ENCODE measurements around the gene MPP4.
"Not testable (repeated sequence)": the region's sequence is repeated elsewhere in the genome, so short reads cannot be mapped to it uniquely, and the experiment has no call there.

The MPP4 gene

DNA sequence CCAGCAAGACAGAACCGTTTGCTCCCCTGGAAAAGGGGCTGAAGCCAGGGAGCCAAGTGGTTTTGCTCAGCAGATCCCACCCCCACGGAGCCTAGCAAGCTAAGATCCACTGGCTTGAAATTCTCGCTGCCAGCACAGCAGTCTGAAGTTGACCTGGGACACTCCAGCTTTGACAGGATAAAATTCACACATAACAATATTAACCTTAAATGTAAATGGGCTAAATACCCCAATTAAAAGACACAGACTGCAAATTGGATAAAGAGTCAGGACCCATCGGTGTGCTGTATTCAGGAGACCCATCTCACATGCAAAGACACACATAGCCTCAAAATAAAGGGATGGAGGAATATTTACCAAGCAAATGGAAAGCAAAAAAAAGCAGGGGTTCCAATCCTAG, 27.2 kb downstream of the MPP4 start:
- not testable (repeated sequence) for DNase-seq

DNA sequence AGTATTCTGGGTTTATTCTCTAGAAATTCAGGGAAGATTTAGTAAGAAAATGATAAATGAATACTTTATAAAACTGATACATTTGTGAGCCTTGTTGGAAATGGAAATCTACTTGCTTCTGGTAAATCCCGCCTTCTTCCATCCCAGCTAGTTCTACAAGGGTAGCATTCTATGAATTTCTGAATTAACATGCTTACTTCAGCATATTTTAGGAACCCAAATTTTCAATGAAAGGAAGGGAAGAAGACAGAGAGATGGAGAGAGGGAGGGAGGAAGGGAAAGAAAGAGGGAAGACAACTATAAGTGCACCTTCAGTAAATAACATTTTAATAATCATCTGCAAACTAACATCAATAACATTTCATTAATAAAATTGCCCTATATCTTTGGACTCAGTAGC, 28.6 kb downstream of the MPP4 start:
- no peak for DNase-seq

DNA sequence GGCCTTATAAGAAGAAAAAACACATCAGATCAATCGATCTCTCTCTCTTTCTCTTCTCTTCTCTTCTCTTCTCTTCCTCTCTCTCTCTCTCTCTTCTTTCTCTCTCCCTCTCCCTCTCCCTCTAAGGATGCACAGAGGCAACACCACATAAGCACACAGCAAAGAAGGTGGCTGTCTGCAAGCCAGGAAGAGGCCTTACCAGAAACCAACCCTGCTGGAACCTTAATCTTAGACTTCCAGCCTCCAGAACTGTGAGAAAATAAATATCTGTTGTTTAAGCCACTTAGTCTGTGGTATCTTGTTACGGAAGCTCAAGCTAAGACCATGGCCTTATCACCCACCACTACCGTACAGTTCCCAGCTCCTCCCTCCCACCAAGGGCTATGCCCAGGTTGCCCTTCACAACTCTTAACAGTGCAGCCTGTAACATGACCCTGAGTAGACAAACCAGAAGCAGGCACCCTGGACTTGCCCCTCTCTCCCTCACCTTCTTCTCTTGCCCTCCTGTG, 30.0 kb downstream of the MPP4 start:
- no peak for DNase-seq

DNA sequence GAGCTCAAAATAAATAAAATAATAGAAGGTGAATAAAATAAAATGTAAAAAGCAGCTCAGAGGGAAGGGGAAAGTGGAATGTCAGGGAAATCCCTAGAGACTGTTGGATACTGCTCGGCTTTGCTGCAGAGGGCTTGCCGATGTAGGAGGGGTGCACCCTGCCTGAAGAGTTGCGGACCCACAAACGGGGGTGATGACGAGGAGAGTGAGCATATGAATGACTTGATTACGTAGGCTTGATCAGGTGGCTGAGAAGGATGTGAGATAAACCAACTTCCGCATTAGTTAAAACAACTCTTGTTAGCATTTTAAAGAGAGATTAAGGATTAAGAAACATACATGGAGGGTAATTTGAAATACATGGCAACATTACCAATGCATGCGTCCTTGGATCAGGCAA, 34.1 kb downstream of the MPP4 start:
- DNase-seq = no peak

DNA sequence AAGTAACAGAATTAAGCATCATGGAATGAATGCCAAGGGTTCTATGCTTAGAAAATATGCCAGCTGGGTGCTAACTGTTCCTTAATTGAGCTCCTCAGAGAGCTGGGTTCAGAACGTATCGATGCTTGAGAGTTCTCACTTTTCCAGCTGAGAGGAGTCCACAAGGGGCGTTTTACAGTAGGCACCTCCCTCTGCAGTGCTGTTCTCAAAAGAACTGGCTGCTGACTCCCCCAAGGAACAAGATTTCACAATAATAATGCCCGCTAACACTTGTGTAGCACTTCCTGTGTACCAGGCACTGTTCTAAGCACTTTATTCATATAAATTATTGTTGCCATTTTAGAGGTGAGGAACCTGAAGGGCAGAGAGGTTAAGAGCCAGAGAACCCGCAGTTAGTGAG, 37.1 kb downstream of the MPP4 start:
- no peak for DNase-seq

DNA sequence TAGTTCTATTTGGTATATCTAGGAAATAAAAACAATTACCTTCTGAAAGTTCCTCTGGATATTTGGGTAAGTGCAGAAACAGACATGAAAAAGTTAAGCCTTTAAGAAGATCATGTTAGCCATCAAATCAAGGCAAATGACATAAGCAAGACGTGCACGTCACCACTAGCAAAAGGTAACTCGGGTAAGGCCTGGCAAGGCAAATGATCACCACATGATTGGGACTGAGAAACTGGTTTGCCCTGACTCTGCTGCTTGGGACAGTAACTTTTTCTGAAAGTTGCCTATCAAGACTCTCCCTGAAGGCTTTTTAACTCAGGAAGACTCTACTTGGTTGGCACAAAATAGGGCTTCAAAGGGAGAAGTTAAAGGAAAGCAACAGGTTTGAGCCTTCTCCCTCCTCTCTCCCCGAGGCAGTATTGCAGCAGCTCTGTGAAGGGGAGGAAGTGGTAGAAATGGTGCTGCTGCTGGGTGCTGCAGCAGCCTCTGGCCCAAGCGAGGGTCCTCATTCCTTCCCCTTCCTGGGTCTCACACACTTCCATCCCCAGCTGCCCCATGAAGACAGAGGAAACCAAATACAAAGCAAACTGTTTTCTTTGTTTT, 38.0 kb downstream of the MPP4 start:
- DNase-seq = no peak

DNA sequence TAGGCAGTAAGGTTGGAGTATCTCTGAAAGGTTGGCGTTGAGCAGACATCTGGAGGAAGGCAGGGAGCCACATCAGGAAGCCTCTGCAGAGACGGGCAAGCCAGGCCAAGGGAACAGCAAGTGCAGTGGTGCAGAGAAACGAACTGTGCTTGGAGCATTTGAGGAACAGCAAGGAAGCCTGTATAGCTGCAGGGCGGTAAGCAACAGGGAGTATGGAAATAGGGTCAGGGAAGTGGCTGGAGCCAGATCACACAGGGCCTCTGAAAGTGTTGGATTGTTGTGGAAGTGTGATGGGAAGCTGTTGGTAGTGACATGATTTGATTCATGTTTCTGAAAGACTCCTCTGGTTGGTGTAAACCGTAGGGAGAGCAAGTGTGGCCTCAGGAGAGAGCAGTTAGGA, 41.7 kb downstream of the MPP4 start:
- DNase-seq = no peak

DNA sequence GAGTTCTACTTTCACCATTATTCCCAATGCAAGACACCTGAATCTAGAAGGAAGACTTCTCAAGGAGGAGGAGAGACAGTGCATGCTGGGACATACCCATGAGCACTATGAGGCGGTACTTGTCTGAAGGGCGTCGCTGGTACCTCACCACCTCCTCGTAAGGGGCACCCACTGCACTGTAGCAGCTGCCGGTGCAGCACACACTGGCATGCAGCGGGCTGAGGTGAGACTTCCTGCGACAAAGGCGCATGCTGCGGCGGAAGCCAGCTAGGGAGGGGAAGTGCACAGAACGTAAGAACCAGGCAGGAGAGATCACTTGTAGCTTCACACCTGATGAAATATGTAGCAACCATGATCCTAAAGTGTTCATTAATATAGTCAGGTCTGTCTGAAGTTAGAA, 42.3 kb downstream of the MPP4 start:
- peak; percentile 42 for DNase-seq

DNA sequence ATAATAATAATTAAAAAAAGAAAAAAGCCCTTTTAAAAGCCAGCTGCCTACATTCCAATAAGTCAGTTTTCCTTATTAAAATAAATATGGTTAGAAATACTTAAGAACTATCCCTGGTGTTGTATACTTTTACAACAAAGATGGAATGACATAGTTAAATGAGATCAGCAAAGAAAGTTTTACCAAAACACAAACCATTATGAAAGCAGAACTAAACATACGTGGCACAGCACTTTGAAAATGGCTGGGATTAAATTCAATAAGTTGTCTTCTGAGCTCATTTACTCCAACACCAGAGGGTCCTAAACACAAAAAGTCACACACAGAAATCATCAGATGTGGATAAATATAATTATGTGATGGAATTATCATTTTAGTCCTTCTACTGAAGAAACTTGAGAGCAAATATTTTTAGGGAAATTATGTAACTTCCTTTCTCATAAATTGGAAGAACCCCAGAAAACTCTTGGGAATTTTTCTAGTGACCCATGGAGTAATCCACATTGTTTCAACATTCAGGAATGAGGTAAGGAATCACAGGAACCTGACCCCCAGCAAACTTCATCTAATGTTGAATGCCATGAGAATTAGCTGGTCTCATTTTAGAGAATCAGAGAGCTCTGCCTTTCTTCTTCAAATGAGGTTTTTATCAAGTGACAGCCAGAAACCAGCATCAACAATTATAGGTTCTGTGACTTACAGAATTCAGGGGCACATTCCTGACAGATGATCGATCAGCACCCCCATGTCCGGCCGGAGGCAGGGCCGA, 43.6 kb downstream of the MPP4 start:
- DNase-seq = no peak

DNA sequence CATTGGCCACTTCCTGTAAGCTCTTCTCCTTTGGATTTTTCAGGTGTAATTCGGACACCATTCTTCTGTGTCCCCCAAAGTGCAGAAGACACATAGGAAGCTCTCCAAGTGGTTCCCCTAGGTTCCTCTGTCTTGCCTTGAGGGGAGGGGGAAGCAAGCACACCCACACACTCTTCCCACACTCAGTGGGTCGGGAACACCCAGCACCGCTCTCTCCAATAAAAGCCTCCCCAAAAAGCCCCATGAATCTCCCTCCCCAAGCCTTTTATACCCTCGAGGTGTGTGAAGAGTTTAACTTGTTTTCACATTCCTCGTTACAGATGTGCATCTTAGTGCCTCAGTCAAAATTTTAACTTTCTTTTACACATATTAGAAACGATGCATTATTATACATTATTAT, 45.2 kb downstream of the MPP4 start:
- no peak for DNase-seq

DNA sequence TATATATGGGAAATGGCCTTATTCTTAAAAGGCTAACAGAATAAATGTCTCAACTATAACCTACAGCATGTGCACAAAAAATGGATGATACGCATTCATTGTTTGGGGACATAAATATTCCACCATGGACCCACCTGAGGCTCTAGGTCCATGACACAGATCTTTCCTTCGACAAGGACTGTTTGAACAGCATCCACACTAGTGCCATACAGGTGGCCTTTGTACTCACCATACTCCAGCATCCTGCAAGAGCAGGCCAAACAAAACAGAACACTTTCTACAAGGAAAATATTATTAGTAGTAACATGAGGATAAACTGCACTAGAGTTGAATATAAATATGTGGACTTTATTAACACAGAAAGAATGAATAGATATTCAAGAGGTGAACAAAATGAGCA, 49.0 kb downstream of the MPP4 start:
- no peak for DNase-seq

DNA sequence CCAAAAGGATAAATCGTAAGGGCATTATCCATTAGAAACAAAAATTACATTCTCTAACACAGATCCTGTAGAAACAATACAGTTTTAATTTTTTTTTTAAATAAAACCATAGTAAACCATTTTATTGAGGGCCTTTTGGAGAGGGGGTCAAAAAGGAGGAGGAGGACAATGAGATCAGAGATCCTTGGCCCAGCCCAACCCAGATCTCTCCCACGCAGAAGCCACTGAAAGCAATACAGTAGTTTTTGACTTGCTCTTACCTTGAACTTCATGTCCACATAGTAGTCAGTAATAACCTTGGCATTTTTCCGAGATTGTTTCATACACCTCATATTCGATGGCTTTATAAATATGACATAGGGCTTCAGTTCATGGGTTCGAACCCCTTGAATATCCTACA, 51.0 kb downstream of the MPP4 start:
- DNase-seq = no peak

DNA sequence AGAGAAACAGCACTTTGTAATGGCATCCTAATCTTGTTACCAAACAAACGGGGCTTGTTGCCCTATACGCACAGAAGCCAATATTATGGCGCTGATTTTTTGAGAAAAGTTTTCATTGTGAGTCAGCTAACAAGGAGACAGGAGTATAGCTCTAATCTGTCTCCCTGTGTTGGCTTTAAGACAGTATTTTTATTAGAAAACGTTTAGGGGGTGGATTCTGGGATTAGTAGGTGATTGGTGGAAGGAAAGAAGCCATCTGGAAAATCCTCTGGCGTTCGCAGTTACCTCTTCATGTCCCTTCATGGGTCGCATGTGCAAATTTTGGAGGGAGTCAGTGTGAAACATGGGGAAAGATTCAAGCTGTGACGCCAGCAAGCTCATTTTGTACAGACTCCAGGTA, 54.4 kb downstream of the MPP4 start:
- DNase-seq = no peak

DNA sequence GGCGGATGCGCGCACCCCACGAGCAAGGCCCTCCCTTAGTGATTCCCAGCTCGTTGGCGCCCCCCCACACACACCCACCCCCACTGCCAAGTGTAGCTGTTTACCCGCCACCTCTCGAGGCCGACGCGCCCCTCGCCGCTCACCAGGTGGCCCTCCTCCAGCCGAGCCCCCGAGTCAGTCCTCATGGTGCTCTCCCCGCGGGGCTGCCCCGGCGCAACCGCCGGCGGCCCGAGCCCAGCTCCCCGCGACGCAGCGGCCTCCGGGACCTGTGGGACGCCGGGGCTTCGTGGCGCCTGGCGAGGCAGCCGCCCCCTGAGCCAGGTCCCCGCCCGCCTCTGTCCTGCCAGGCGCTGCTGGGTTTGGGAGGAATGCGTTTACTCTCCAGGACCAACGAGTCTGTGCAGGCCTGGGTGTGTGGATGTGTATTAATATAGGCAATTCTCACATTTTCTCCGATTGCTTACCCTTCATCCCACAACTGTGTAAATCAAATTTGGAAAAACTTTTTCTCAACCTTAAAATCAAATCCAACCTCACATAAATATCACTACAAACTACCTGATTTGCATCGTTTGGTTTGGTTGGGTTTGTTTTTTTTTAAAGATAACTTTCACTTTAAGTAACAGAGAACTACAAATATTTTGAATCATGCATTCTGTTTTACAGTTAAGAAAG, 55.1 kb downstream of the MPP4 start, which contains the start of gene TMEM237:
Gene TMEM237, minus strand, starts transcription at position 288 of the 675 bp plus-strand sequence. Its CDS starts 103 bp downstream, at position 185.
- DNase-seq = peak; percentile 48

DNA sequence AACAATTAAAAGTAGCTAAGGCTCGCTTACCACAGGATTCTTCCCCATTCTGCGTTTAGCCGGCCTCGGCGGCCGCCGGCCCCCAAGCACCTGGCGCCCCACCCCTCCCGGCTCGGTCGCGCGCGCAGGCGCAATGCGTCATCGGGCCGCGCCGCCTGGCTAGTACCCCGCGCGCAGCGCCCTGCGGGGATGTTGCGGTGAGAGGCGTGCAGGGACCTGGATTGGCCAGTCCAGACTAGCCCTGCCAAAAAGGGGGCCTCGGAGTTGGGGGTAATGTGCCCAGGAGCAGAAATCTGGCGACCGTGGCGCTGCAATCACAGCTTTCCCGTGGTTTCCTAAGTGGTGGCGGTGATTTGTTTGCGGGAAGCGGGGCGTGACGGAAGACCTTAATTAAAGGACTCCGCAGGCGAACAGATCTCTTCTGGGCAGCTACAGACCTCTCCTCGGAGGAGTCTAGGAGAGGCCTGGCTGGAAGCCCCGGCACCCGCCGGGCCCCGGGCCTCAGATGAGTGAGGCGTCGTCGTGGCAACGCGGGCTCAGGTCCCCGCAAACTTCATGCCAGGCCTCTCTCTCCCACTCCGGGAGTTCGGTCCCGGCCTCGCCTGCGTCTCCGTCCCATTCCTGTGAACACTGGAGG, 55.7 kb downstream of the MPP4 start:
- peak; percentile 76 for DNase-seq

DNA sequence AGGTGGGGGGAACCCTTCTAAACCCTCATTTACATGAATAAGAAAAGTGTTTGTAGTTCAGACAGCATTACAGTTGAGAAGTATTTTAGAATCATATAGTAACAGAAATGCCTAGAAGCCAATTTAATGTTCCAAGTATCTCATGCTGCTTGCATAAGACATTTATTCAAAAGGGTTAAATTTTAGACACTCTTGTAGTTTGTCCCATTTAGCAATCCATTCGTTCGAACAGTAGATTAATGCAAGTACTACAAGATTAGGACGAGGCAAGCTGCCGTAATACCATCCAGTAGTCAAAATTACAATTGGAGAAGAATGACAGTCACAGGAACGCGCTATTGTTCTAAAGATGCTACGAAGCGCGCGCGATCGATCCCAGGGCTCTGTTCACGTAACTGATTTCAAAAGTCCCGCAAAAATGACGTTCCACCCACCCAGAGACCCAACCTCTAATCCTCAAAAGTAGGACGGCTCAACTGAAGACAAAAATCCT, 56.3 kb downstream of the MPP4 start:
- no peak for DNase-seq

DNA sequence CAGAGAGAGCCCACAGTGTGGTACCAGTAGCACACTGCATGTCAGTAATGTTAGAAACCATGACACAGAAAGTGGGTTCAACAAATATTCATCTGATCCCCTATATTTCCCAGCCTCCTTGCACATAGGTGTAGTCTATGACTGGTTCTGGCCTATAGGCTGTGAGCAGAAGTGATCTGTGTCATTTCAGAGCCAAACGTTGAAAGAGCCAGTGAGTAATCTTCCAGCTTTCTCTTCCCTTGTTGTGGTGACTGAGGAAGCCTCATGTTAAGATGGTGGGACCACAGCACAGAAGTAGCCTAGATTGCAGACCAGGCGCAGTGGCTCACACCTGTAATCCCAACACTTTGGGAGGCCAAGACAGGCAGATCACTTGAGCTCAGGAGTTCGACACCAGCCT, 59.2 kb downstream of the MPP4 start:
- no peak for DNase-seq

DNA sequence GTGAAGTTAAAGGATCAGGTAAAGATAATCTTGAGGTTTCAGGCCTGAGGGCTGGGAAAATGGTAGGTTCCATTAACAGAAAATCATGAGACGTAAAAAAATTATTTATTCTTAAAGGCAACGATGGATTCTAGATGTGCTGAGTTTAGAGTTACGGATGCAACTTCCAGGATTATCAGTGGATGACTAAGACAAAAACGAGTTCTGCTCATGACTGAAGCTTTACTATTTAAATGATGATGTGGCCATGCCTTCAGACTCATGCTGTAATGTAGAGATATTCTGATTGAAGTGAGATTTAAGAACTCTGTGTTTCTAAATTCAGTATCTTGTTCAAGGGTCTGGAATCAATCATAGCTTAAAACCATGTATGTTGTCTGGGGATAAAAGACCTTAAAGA, 60.1 kb downstream of the MPP4 start:
- DNase-seq = no peak

DNA sequence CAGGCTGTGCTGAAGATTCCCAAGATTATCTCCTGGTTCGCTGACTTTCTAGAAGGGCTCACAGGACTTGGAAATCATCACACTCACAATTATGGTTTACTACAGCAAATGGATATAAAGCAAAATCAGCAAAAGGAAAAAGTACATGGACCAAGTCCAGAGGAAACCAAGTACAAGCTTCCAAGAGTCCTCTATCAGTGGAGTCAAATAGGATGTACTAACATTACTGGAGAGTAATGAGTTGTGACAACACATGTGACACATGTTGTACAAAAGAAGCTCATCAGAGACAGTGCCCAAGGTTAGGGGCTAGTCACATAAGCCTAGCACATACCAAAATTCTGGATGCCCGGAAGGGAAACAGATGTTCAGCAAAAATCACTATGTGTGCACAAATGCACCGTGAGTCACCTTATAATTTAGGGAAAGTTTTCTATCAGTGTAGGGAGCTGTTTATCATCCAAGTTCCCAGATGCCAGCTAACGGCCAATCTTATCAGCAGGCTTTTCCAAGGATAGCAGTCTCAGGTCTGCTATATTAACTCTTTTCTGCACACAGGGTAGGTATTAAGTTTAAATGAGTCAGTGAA, 64.7 kb downstream of the MPP4 start:
- DNase-seq = no peak

DNA sequence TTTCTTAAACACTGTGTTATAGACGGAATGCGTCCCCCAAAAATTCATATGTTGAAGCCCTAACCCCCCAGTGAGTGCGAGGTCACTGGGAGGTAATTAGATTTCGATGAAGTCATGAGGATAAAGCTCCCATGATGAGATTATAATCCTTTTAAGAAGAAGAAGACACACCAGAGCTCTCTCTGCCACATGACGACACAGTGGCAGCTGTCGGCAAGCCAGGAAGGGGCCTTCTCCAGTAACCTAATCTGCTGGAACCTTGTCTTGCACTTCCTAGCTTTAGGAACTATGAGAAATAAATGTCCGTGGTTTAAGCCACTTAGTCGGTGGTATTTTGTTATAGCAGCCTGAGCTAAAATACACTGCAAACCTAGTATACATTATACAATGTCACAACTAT, 67.4 kb downstream of the MPP4 start:
- no peak for DNase-seq

DNA sequence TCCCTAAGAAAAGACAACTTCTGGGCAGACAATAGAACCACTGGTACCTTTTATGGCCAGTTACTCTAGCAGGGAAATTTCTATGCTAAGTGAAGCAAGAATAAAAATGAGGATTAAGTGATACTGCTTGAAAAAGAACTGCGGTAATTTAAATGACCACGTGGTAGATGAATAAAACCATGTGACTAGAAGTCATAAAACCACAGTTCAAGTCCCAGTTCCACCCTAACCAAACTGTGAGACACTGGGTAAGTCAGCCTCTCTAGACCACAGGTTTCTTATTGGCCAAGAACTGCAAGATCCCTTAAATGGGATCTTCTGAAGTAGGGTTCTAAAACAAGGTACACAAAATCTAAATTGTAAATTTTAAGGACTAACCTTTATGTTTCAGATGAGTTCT, 67.9 kb downstream of the MPP4 start:
- no peak for DNase-seq

DNA sequence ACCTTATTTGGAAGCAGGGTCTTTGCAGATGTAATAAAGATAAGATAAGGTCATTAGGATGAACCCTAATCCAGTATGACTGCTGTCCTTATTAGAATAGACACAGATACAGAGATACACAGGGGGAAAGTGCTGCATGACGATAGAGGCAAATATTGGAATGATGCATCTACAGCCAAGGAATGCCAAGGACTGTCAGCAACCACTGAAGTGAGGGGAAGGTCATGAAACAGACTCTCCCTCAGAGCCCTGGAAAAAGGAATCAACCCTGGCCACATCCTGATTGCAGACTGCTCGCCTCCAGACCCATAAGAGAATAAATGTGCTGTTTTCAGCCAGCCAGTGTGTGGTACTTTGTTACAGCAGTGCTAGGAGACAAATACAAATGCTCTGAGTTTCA, 69.9 kb downstream of the MPP4 start:
- no peak for DNase-seq

Measured in CD4-positive, alpha-beta T cell treated with Interleukin-4 for 4 hours (primary cell).